K562 (cell line): ENCODE measurements around the gene ATP2A3. TPM values are rescaled to one million over a fixed set of nuclear protein-coding genes. Genes with fewer than 3 reads are reported as not detected.
A peak's percentile ranks its signal among the peaks of the same experiment; 100 is the strongest.

Experiments
- ATAC-seq: fragments of 200-7000 bp; cut with Tn5 transposase; 3 replicates; pipeline ENCODE4 v1.9.1; 2020; ENCODE audit warnings: moderate library complexity
- BruUV-seq: library from RNA; stranded (reverse); fragments of 400-500 nt; replicated peaks from 2 replicates; lab custom pipeline; 2021; lab: Mats Ljungman, UMichigan
- CTCF ChIA-PET: fragments of 300-600 bp; formaldehyde crosslinking; extraction: SDS; loops from one replicate; lab custom pipeline; 2021; ENCODE audit warnings: low intra/inter-chr PET ratio; lab: Yijun Ruan, JAX
- POLR2A ChIA-PET: fragments of 300-600, 350-650 bp; sonication (Branson Sonifier 250); formaldehyde crosslinking; extraction: SDS; loops from one replicate; lab custom pipeline; 2021; ENCODE audit warnings: antibody characterized with exemption, inconsistent platforms; lab: Yijun Ruan, JAX
- DNase-seq, 4 experiments: peaks; one replicate each; pipeline versions ENCODE4 v3.0.0 to v3.0.0-alpha.2; 2011 to 2018; ENCODE audit warnings: low spot score in 3 of 4, mixed read lengths in 3 of 4; ENCODE audit errors: extremely low read depth in 1 of 4
- FAIRE-seq: peaks from 2 replicates; lab custom pipeline; 2011; peaks lifted over from hg19 to GRCh38; lab: Jason Lieb, UNC
- H2AFZ ChIP-seq: 2 replicates; pipeline ENCODE4 v1.6.0; 2011; ENCODE audit warnings: low read depth, low read length, control low read depth, inconsistent platforms
- H3K27ac ChIP-seq: fragments of 200-600 bp; 3 replicates; pipeline ENCODE4 v1.8.0; 2011; ENCODE audit warnings: low read depth, mild to moderate bottlenecking, control low read depth, inconsistent platforms, low read length, moderate library complexity, mixed read lengths; ENCODE audit errors: extremely low read depth
- H3K27me3 ChIP-seq, 2 experiments: fragments of 300-600 bp in 1 of 2; 2 replicates in 1 of 2; 3 replicates in 1 of 2; pipeline versions ENCODE4 v1.6.0 to v1.8.0; 2011; ENCODE audit warnings: inconsistent platforms in 2 of 2, low read length in 2 of 2, mild to moderate bottlenecking in 1 of 2, mixed read lengths in 1 of 2, moderate library complexity in 1 of 2; ENCODE audit not compliant: control insufficient read depth in 2 of 2, insufficient read depth in 2 of 2
- H3K36me3 ChIP-seq: fragments of 300-600 bp; 3 replicates; pipeline ENCODE4 v1.8.0; 2011; ENCODE audit warnings: mild to moderate bottlenecking, low read length, inconsistent platforms; ENCODE audit not compliant: control insufficient read depth, insufficient read depth
- H3K4me1 ChIP-seq, 2 experiments: fragments of 200-600 bp in 1 of 2; replicated peaks in 1 of 2; 2 replicates in 1 of 2; 3 replicates in 1 of 2; pipeline versions ENCODE4 v1.5.1 to v1.8.0; 2011; ENCODE audit warnings: inconsistent platforms in 2 of 2, low read length in 2 of 2, mild to moderate bottlenecking in 1 of 2, mixed read lengths in 1 of 2, moderate library complexity in 1 of 2; ENCODE audit not compliant: control insufficient read depth in 2 of 2, insufficient read depth in 2 of 2
- H3K4me2 ChIP-seq: 2 replicates; pipeline ENCODE4 v1.6.1; 2011; ENCODE audit warnings: low read length, control low read depth, inconsistent platforms, mixed read lengths; ENCODE audit not compliant: insufficient read depth
- H3K4me3 ChIP-seq: fragments of 200-600 bp; sonication (generic), shearing (Covaris generic); 2 replicates; pipeline ENCODE4 v1.5.1; 2016; ENCODE audit warnings: control low read depth, inconsistent platforms
- H3K79me2 ChIP-seq: fragments of 200-600 bp; 3 replicates; pipeline ENCODE4 v1.8.0; 2011; ENCODE audit warnings: low read length, inconsistent platforms; ENCODE audit not compliant: control insufficient read depth, insufficient read depth
- H3K9ac ChIP-seq, 2 experiments: 2 replicates each; pipeline versions ENCODE4 v1.6.0 to v1.6.1; 2011; ENCODE audit warnings: low read depth in 2 of 2, low read length in 2 of 2, control low read depth in 1 of 2, inconsistent platforms in 1 of 2, mild to moderate bottlenecking in 1 of 2, mixed read lengths in 1 of 2; ENCODE audit not compliant: insufficient read depth in 1 of 2
- H3K9me1 ChIP-seq: one replicate; pipeline ENCODE4 v1.6.0; 2011; ENCODE audit warnings: inconsistent platforms, mild to moderate bottlenecking, low read length, moderate library complexity; ENCODE audit not compliant: control insufficient read depth, insufficient read depth
- H3K9me3 ChIP-seq: replicated peaks from 2 replicates; pipeline ENCODE4 v1.5.1; 2011; ENCODE audit warnings: low read depth, low read length, inconsistent platforms; ENCODE audit not compliant: control insufficient read depth, insufficient read depth
- H4K20me1 ChIP-seq: replicated peaks from 2 replicates; pipeline ENCODE4 v1.6.1; 2011; ENCODE audit warnings: low read length, inconsistent platforms, mixed read lengths; ENCODE audit not compliant: control insufficient read depth, insufficient read depth
- ATF3 ChIP-seq, 2 experiments: fragments of 450-650 bp in 1 of 2; sonication (generic) in 1 of 2; formaldehyde crosslinking in 1 of 2; IDR thresholded peaks in 1 of 2; conservative IDR thresholded peaks in 1 of 2; 2 replicates each; pipeline versions ENCODE4 v1.6.1 to v1.8.1; 2016 to 2023; ENCODE audit warnings: mild to moderate bottlenecking in 2 of 2, moderate library complexity in 2 of 2, inconsistent platforms in 1 of 2, missing genetic modification reagents in 1 of 2
- CREB5 ChIP-seq: fragments of 250-450 bp; sonication (Bioruptor Pico); IDR thresholded peaks from 2 replicates; pipeline ENCODE4 v1.5.0; 2020; ENCODE audit warnings: mild to moderate bottlenecking
- CREM ChIP-seq: IDR thresholded peaks from 2 replicates; pipeline ENCODE4 v1.6.1; 2014; ENCODE audit warnings: antibody characterized with exemption, low read depth
- E2F4 ChIP-seq: sonication (generic); formaldehyde crosslinking; IDR thresholded peaks from 2 replicates; pipeline ENCODE4 v1.8.0; 2022; ENCODE audit warnings: mild to moderate bottlenecking, low read depth, missing genetic modification reagents
- HES1 ChIP-seq: fragments of 450-650 bp; IDR thresholded peaks from 2 replicates; pipeline ENCODE4 v1.6.1; 2016; ENCODE audit warnings: low read depth, mild to moderate bottlenecking, moderate library complexity
- MCM3 ChIP-seq: fragments of 450-650 bp; IDR thresholded peaks from 2 replicates; pipeline ENCODE4 v1.6.1; 2016
- NBN ChIP-seq: fragments of 450-650 bp; IDR thresholded peaks from 2 replicates; pipeline ENCODE4 v1.6.1; 2016; ENCODE audit warnings: low read depth, mild to moderate bottlenecking
- POLR2AphosphoS5 ChIP-seq: IDR thresholded peaks from 2 replicates; pipeline ENCODE4 v1.6.1; 2011; ENCODE audit warnings: mild to moderate bottlenecking, low read depth, low read length, moderate library complexity; ENCODE audit not compliant: control insufficient read depth, insufficient read depth
- POLR2G ChIP-seq: fragments of 200-400 bp; formaldehyde crosslinking; IDR thresholded peaks from 2 replicates; pipeline ENCODE4 v1.6.1; 2017; ENCODE audit warnings: low read depth, mild to moderate bottlenecking, antibody characterized with exemption, low read length, moderate library complexity
- RBFOX2 ChIP-seq: fragments of 200-400 bp; formaldehyde crosslinking; IDR thresholded peaks from 2 replicates; pipeline ENCODE4 v1.6.1; 2017; ENCODE audit warnings: low read depth, mild to moderate bottlenecking, low read length, moderate library complexity
- SIN3B ChIP-seq: fragments of 450-650 bp; IDR thresholded peaks from 2 replicates; pipeline ENCODE4 v1.6.1; 2017; ENCODE audit warnings: low read depth, mild to moderate bottlenecking, moderate library complexity
- TAL1 ChIP-seq: fragments of 450-650 bp; IDR thresholded peaks from 2 replicates; pipeline ENCODE4 v1.6.1; 2016; ENCODE audit warnings: mild to moderate bottlenecking
- TEAD4 ChIP-seq, 2 experiments: sonication (generic) in 1 of 2; formaldehyde crosslinking in 1 of 2; IDR thresholded peaks; 2 replicates each; pipeline versions ENCODE4 v1.6.1 to v1.8.0; 2012 to 2022; ENCODE audit warnings: borderline replicate concordance in 1 of 2, inconsistent platforms in 1 of 2, low read length in 1 of 2, mild to moderate bottlenecking in 1 of 2, missing genetic modification reagents in 1 of 2
- WHSC1 ChIP-seq: IDR thresholded peaks from one replicate; pipeline ENCODE4 v1.6.1; 2012; ENCODE audit warnings: low read length, control low read depth, inconsistent platforms
- ZC3H8 ChIP-seq: fragments of 450-650 bp; IDR thresholded peaks from 2 replicates; pipeline ENCODE4 v1.6.1; 2017
- ZFP36 ChIP-seq: fragments of 150-350 bp; IDR thresholded peaks from 2 replicates; pipeline ENCODE4 v1.6.1; 2018; ENCODE audit warnings: low read length, low read depth; ENCODE audit not compliant: partially characterized antibody
- ZNF165 ChIP-seq: fragments of 250-450 bp; sonication (Bioruptor Pico); IDR thresholded peaks from 2 replicates; pipeline ENCODE4 v1.4.0; 2020; ENCODE audit warnings: borderline replicate concordance
- ZNF224 ChIP-seq: sonication (generic); formaldehyde crosslinking; IDR thresholded peaks from 2 replicates; pipeline ENCODE4 v1.8.0; 2022; ENCODE audit warnings: mild to moderate bottlenecking, missing genetic modification reagents
- ZZZ3 ChIP-seq: fragments of 450-650 bp; IDR thresholded peaks from 2 replicates; pipeline ENCODE4 v1.6.1; 2016; ENCODE audit warnings: antibody characterized with exemption, mild to moderate bottlenecking, moderate library complexity
- WGBS: fragments of 100-300 bp; shearing (Covaris generic); methylation state at CpG from one replicate; pipeline ENCODE4 v1.1.6; 2016; ENCODE audit warnings: low coverage, mixed read lengths; ENCODE audit not compliant: insufficient coverage; ENCODE audit errors: missing lambda C conversion rate; 5-methylcytosine and 5-hydroxymethylcytosine counted together
- in situ Hi-C: fragments of 300-500 bp; cut with MboI; formaldehyde crosslinking; loops from 4 replicates; pipeline ENCODE4 v1.15.0; 2018; ENCODE audit warnings: inconsistent platforms, mixed read lengths
- intact Hi-C: fragments of 100-400 bp; cut with micrococcal nuclease; formaldehyde crosslinking; loops from 2 replicates; pipeline ENCODE4 v1.14.2; 2022
- polyA plus RNA-seq, 8 experiments: library from polyadenylated mRNA; depleted of rRNA in 4 of 8; stranded (reverse) in 5 of 8; unstranded in 3 of 8; fragments of >200 nt; fragmentation: Nextera tagmentation in 2 of 8; fragmentation: Illumina TruSeq in 1 of 8; extraction: Ambion mirVana in 2 of 8; extraction: Trizol in 1 of 8; gene quantifications; 2 replicates each; pipeline versions ENCODE4 v1.2.1 to v1.2.3, GENCODE V29; 2011 to 2014; ENCODE audit warnings: inconsistent platforms in 1 of 8, missing spikeins in 1 of 8
- total RNA-seq, 7 experiments: library from RNA; depleted of rRNA in 6 of 7; stranded (reverse); fragments of >200 nt in 6 of 7; fragmentation: Illumina TruSeq in 2 of 7; extraction: Trizol in 2 of 7; gene quantifications; 2 replicates each; pipeline versions ENCODE4 v1.2.1 to v1.2.3, GENCODE V29; 2011 to 2021; ENCODE audit warnings: low replicate concordance in 1 of 7

Gene ATP2A3
- total and polyA plus RNA-seq, 9 of the 15 experiments (the other 6 are each of a cell fraction or from before 2014, with no cell fraction given) = 0.65 to 103 (median 31.3) TPM

GRCh38 chr17:3961564-3962047 lies 2.6 kb downstream of the ATP2A3 start:
- no peaks in the 10 kb centered on the region for H3K9me1 ChIP-seq
- H3K27ac ChIP-seq = no peak overlapping the region
- intact Hi-C loops = loop anchor here (2.0 kb wide), 1 partner anchor 47 kb away; no protein-coding TSS in a partner anchor
- FAIRE-seq (no peak), DNase-seq (no peak), ATAC-seq (no peak)
- peak overlapping the region in 1 of 2 experiments; percentile 43; a peak in 1 of 4 replicates for H3K9ac ChIP-seq
- BruUV-seq = no TSS peak
- 0 out of 2 replicates have a peak, but pooled peaks cover 8% of the 10 kb centered on the region for H4K20me1 ChIP-seq
- H2AFZ ChIP-seq = no peak overlapping the region
- H3K4me1 ChIP-seq = peaks cover 41 to 70% of the 10 kb centered on the region in 2 experiments
- peaks cover 25% of the 10 kb centered on the region; the same call in 2 of the 3 replicates for H3K36me3 ChIP-seq
- ChIA-PET POLR2A (interaction anchor here (0.7 to 4.9 kb wide), 3 partner anchors 11 to 315 kb away, joined by 3 to 40 read pairs (median 4); no protein-coding TSS in a partner anchor), CTCF (no interaction called here)
- no peaks in the 10 kb centered on the region; a peak in 1 of 5 replicates for H3K27me3 ChIP-seq
- WGBS = 48% methylated on average over 4 of the region's 5 CpGs
- peak overlapping the region; percentile 53; the same call in 1 of the 2 replicates for H3K4me2 ChIP-seq
- peaks cover 72% of the 10 kb centered on the region for H3K79me2 ChIP-seq
- in situ Hi-C loops = no loop called here
- no peaks in the 10 kb centered on the region for H3K9me3 ChIP-seq
- 0 out of 2 replicates have a peak overlapping the region, but pooled peaks have one; percentile 73 for H3K4me3 ChIP-seq
- TF ChIP-seq E2F4 (CRISPR knock-in tag) = no peak
- no peak for TF ChIP-seq POLR2AphosphoS5
- TF ChIP-seq ZFP36 = peak; percentile 27
- no peak for TF ChIP-seq TAL1
- no peak for TF ChIP-seq NBN
- no peak for TF ChIP-seq SIN3B
- no peak for TF ChIP-seq ZNF165 (CRISPR knock-in tag)
- no peak for TF ChIP-seq WHSC1
- TF ChIP-seq POLR2G = peak; percentile 60; the same call in 1 of the 2 replicates
- peak; percentile 73 for TF ChIP-seq RBFOX2
- no peak for TF ChIP-seq CREB5 (CRISPR knock-in tag)
- TF ChIP-seq MCM3 = no peak
- TF ChIP-seq ATF3 (IDR thresholded peaks at IDR 0.05) = no peak
- TF ChIP-seq ATF3 (CRISPR knock-in tag; conservative IDR thresholded peaks at IDR 0.05) = no peak
- TF ChIP-seq ZC3H8 = no peak
- TF ChIP-seq ZNF224 = no peak
- TF ChIP-seq ZZZ3 = no peak
- TF ChIP-seq HES1 = no peak
- no peak for TF ChIP-seq CREM
- no peak for TF ChIP-seq TEAD4 (IDR thresholded peaks at IDR 0.05; ENCODE audit: low read length)
- TF ChIP-seq TEAD4 (CRISPR knock-in tag; IDR thresholded peaks at IDR 0.05; ENCODE audit: borderline replicate concordance) = no peak
